HepG2 (cell line): ENCODE data around the gene TMED6. TPM values are rescaled to one million over a fixed set of nuclear protein-coding genes. Genes with fewer than 3 reads are reported as not detected.

Experiments
- ARID2 ChIP-seq: sonication (generic); formaldehyde crosslinking; IDR thresholded peaks from 2 replicates; pipeline ENCODE4 v1.8.1; 2022; ENCODE audit warnings: mild to moderate bottlenecking, missing genetic modification reagents, borderline replicate concordance
- BCL6 ChIP-seq: IDR thresholded peaks from 2 replicates; pipeline ENCODE4 v1.6.1; 2016; ENCODE audit warnings: missing genetic modification reagents, missing compliant biosample characterization
- HOXA3 ChIP-seq: sonication (generic); formaldehyde crosslinking; IDR thresholded peaks from 2 replicates; pipeline ENCODE4 v1.5.0; 2020; ENCODE audit warnings: missing genetic modification reagents
- IRX3 ChIP-seq: sonication (generic); formaldehyde crosslinking; IDR thresholded peaks from 2 replicates; pipeline ENCODE4 v1.8.1; 2023; ENCODE audit warnings: mild to moderate bottlenecking, low read depth, missing genetic modification reagents, borderline replicate concordance
- MIER2 ChIP-seq: IDR thresholded peaks from 2 replicates; pipeline ENCODE4 v1.6.1; 2016; ENCODE audit warnings: missing biosample characterization, missing genetic modification reagents
- NAIF1 ChIP-seq: sonication (generic); formaldehyde crosslinking; IDR thresholded peaks from 2 replicates; pipeline ENCODE4 v1.5.0; 2020; ENCODE audit warnings: mild to moderate bottlenecking, missing genetic modification reagents, borderline replicate concordance
- TARDBP ChIP-seq: sonication (generic); formaldehyde crosslinking; IDR thresholded peaks from 2 replicates; pipeline ENCODE4 v1.8.0; 2022; ENCODE audit warnings: mild to moderate bottlenecking, missing genetic modification reagents
- TSC22D2 ChIP-seq: sonication (generic); formaldehyde crosslinking; IDR thresholded peaks from 2 replicates; pipeline ENCODE4 v1.5.1; 2020; ENCODE audit warnings: missing genetic modification reagents, mild to moderate bottlenecking, borderline replicate concordance
- ZNF407 ChIP-seq: sonication (generic); formaldehyde crosslinking; IDR thresholded peaks from one replicate; pipeline ENCODE4 v1.5.1; 2020; ENCODE audit warnings: mild to moderate bottlenecking, missing genetic modification reagents; ENCODE audit errors: not compliant biosample characterization
- ZNF558 ChIP-seq: sonication (generic); formaldehyde crosslinking; IDR thresholded peaks from 2 replicates; pipeline ENCODE4 v1.9.0; 2022; ENCODE audit warnings: mild to moderate bottlenecking, missing genetic modification reagents, borderline replicate concordance
- ZNF724P ChIP-seq: sonication (generic); formaldehyde crosslinking; IDR thresholded peaks from 2 replicates; pipeline ENCODE4 v1.8.0; 2022; ENCODE audit warnings: missing genetic modification reagents, borderline replicate concordance
- polyA plus RNA-seq, 8 experiments: library from polyadenylated mRNA; depleted of rRNA in 3 of 8; stranded (reverse) in 7 of 8; unstranded in 1 of 8; fragments of >200 nt; fragmentation: Illumina TruSeq in 4 of 8; extraction: Trizol in 4 of 8; gene quantifications; 2 replicates each; pipeline versions ENCODE4 v1.2.1 to v1.2.3, GENCODE V29; 2011 to 2016; ENCODE audit warnings: low read depth in 4 of 8, missing spikeins in 1 of 8, mixed read lengths in 1 of 8; ENCODE audit not compliant: insufficient read depth in 1 of 8
- total RNA-seq, 5 experiments: library from RNA; depleted of rRNA; stranded (reverse); fragments of >200 nt; fragmentation: Illumina TruSeq; extraction: Trizol; gene quantifications; 2 replicates each; pipeline ENCODE4 v1.2.3, GENCODE V29; 2016; ENCODE audit warnings: low read depth in 1 of 5
- TF ChIP-seq, protein P1 (sequence below): sonication (generic); formaldehyde crosslinking; IDR thresholded peaks from 2 replicates; pipeline ENCODE4 v1.9.0; 2021; ENCODE audit warnings: missing genetic modification reagents, borderline replicate concordance
- TF ChIP-seq, protein P2 (sequence below): sonication (generic); formaldehyde crosslinking; IDR thresholded peaks from 2 replicates; pipeline ENCODE4 v1.5.0; 2020; ENCODE audit warnings: missing genetic modification reagents
- TF ChIP-seq, protein P3 (sequence below): sonication (generic); formaldehyde crosslinking; IDR thresholded peaks from 2 replicates; pipeline ENCODE4 v1.5.0; 2020; ENCODE audit warnings: missing genetic modification reagents

The TMED6 gene
- total and polyA plus RNA-seq, 2 of the 13 experiments (the other 11 are each of a cell fraction or from before 2014, with no cell fraction given), result 9.8 to 14.4 TPM

- 0 out of 2 replicates have a peak, but pooled peaks have one; percentile 56 for TF ChIP-seq MIER2 (CRISPR knock-in tag)
- TF ChIP-seq ZNF407 (CRISPR knock-in tag), result peak; percentile 48
- no peak for TF ChIP-seq TSC22D2 (CRISPR knock-in tag)
- TF ChIP-seq, protein P1, sequence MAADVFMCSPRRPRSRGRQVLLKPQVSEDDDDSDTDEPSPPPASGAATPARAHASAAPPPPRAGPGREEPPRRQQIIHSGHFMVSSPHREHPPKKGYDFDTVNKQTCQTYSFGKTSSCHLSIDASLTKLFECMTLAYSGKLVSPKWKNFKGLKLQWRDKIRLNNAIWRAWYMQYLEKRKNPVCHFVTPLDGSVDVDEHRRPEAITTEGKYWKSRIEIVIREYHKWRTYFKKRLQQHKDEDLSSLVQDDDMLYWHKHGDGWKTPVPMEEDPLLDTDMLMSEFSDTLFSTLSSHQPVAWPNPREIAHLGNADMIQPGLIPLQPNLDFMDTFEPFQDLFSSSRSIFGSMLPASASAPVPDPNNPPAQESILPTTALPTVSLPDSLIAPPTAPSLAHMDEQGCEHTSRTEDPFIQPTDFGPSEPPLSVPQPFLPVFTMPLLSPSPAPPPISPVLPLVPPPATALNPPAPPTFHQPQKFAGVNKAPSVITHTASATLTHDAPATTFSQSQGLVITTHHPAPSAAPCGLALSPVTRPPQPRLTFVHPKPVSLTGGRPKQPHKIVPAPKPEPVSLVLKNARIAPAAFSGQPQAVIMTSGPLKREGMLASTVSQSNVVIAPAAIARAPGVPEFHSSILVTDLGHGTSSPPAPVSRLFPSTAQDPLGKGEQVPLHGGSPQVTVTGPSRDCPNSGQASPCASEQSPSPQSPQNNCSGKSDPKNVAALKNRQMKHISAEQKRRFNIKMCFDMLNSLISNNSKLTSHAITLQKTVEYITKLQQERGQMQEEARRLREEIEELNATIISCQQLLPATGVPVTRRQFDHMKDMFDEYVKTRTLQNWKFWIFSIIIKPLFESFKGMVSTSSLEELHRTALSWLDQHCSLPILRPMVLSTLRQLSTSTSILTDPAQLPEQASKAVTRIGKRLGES, result no peak
- TF ChIP-seq, protein P2, sequence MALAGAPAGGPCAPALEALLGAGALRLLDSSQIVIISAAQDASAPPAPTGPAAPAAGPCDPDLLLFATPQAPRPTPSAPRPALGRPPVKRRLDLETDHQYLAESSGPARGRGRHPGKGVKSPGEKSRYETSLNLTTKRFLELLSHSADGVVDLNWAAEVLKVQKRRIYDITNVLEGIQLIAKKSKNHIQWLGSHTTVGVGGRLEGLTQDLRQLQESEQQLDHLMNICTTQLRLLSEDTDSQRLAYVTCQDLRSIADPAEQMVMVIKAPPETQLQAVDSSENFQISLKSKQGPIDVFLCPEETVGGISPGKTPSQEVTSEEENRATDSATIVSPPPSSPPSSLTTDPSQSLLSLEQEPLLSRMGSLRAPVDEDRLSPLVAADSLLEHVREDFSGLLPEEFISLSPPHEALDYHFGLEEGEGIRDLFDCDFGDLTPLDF (CRISPR knock-in tag), result no peak
- no peak for TF ChIP-seq ZNF724P
- no peak for TF ChIP-seq IRX3 (CRISPR knock-in tag)
- TF ChIP-seq, protein P3, sequence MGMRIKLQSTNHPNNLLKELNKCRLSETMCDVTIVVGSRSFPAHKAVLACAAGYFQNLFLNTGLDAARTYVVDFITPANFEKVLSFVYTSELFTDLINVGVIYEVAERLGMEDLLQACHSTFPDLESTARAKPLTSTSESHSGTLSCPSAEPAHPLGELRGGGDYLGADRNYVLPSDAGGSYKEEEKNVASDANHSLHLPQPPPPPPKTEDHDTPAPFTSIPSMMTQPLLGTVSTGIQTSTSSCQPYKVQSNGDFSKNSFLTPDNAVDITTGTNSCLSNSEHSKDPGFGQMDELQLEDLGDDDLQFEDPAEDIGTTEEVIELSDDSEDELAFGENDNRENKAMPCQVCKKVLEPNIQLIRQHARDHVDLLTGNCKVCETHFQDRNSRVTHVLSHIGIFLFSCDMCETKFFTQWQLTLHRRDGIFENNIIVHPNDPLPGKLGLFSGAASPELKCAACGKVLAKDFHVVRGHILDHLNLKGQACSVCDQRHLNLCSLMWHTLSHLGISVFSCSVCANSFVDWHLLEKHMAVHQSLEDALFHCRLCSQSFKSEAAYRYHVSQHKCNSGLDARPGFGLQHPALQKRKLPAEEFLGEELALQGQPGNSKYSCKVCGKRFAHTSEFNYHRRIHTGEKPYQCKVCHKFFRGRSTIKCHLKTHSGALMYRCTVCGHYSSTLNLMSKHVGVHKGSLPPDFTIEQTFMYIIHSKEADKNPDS (CRISPR knock-in tag), result no peak
- TF ChIP-seq HOXA3 (CRISPR knock-in tag), result peak; percentile 89
- TF ChIP-seq NAIF1 (CRISPR knock-in tag), result no peak
- TF ChIP-seq TARDBP (CRISPR knock-in tag), result peak; percentile 33; the same call in 1 of the 2 replicates
- no peak for TF ChIP-seq ZNF558 (CRISPR knock-in tag)
- no peak for TF ChIP-seq ARID2 (CRISPR knock-in tag)
- 0 out of 2 replicates have a peak, but pooled peaks have one; percentile 15 for TF ChIP-seq BCL6 (CRISPR knock-in tag)
Measured at GRCh38 chr16:69326172-69326873, 25.3 kb downstream of the TMED6 start (continued).
